Measurements from ENCODE around the gene EVI5.

The EVI5 gene

DNA sequence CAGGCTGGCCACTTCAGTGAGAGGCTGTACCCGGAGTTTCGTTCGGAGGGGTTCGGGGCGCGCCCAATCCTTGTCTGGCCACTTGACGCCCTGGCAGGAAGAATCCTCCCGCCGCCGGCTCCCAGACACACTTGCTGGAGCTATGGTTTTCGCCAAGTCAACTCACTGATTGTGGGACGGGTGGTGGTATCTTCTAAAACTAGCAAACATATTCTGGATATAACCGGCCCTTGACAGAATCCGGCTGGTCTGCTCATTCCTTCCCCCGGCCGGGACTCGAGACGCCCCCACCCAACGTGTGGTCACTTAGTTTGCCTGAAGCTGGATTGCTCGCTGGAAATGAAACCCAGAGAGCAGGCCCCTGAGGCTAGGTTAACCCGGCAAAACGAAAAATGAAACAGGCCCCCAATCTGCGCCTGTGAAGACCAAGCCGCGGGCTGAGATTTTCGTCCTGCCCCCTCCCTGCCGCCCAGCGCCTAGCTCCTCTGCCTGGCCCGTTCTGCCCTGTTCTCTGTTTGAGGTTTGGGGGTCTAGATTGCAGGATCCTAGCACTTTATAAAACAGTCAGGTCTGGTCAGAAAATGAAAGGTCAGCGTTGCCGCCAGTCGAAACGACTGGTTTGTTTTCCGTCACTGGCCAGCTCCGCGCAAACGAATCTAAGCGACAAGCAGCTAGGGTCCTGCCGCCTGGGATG lies 302.8 kb downstream of the EVI5 start:
- no peak for DNase-seq

GRCh38 chr1:92481599-92481925 lies 303.3 kb downstream of the EVI5 start:
- no peak for DNase-seq

GRCh38 chr1:92480813-92481598 lies 303.9 kb downstream of the EVI5 start:
- no peak for DNase-seq

DNA sequence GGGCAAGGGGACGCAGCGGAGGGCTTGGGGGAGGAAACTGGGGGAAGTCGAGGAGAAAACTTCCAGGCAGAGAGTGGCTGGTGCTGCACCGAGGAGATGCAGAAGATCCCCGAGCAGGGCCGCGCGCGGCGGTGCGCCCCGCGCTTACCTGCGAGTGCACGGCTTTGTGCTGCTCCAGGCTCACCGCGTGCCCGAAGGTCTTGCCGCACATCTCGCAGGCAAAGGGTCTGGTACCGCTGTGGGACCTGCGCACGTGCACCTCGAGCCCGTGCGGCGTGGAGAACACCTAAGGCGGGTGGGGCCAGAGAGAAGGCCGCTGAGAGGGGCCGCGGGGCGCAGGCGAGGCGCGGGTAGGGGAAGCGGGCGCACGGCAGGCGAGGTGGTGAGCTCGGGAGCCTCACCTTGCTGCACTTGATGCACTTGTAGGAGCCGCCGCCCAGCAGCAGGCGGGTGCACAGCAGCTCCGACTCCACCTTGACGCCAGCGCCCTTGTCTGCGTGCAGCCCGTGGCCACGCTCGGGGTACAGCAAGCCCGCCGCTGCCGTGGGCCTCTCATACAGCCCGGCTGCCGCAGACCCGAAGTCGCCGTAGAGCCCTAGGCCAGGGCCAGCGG lies 304.6 kb downstream of the EVI5 start:
- DNase-seq, result no peak

- no peak for DNase-seq
Measured at GRCh38 chr1:92479587-92479986, 305.3 kb downstream of the EVI5 start.

DNA sequence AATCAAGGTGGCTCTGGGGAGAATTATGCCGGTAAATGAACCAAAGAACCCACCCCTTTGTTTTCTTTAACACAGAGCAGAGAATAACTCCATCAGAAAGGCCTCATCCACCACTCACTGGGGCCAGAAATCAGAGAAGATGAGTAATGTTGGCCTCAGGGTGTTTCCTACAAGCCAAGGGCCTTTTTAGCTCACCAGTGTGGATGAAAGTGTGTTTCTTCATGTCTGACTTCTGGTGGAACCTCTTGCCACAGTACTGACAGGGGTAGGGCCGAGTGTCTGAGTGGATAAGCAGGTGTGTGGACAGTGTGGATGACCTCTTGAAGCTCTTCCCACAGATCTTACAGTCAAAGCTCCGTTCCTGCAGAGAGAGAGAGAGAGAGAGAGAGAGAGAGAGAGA lies 306.5 kb downstream of the EVI5 start:
- no peak for DNase-seq

DNA sequence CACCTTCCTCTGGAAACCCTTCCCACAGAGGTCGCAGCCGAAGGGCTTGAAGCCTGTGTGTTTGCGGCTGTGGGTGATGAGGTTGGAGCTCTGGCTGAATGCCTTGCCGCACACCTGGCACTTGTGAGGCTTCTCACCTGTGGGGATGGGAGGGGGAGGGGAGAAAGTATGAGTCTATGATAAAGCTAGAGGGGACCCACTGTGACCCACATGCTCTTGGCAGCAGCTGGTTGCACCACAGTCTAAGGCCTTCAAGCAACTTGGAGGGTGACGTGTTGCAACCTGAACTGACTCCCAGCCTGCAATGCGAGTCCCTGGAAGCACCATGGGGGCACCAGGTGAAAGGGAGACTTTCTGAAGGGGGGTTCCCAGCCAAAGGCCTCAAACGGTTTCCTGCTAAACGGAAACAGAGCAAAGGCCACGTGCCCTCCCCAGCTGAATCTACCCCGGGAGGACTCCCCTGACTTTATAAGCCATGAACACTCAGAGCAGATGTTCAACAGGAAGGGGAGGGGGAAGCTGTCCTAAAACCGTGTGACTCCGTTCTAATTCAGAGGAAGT lies 308.8 kb downstream of the EVI5 start:
- DNase-seq, result no peak

GRCh38 chr1:92475029-92475428 lies 309.9 kb downstream of the EVI5 start:
- no peak for DNase-seq

DNA sequence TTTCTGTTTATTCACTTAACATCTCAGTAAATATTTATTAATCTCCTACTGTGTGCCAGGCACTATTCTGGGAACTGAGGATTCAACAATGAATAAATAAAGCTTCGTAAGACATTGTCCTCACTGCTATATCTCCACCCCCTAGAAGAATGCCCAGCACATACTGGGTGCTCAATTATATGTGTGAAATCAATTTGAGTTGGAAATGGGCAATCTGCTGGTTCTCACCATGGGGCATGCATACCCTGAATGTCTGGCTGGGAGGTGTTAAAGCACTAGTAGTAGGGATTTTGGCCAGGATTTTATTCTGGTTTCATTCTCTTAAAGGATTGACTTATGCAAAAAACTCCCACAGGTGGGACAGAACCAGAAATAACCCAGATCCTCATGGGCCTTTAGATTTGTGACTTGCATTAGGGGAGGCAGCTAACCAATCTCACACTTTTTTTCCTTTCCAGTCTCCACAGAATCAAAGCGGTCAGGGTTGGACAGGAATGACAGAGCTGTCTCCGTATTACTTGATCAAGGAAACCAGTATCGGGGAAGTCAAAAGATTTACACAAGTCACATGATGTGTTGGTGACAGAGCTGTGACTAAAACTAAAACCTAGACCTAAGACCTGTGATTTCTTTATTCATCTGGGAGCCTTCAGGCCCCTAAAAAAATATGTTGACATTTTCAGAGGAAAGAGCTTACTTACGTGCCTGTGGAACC lies 311.0 kb downstream of the EVI5 start:
- DNase-seq, result no peak

DNA sequence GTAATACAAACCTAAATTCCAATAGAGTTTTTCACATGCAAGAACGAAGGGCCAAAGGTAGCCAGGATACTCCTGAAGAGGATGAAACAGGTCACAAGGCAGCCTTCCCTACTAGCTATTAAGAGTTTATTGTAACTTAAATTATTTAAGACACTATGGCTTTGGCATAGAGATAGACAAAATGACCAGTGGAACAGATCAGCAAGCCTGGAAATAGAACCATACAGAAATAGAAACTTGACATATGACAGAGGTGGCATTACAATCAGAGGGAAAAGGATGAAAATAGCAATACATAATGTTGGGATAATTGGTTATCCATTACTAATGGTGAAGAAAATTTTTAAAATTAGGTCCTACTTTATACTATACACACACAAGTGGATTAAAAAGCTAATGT lies 314.7 kb downstream of the EVI5 start:
- no peak for DNase-seq

GRCh38 chr1:92466683-92467352 lies 318.1 kb downstream of the EVI5 start:
- DNase-seq, result no peak

DNA sequence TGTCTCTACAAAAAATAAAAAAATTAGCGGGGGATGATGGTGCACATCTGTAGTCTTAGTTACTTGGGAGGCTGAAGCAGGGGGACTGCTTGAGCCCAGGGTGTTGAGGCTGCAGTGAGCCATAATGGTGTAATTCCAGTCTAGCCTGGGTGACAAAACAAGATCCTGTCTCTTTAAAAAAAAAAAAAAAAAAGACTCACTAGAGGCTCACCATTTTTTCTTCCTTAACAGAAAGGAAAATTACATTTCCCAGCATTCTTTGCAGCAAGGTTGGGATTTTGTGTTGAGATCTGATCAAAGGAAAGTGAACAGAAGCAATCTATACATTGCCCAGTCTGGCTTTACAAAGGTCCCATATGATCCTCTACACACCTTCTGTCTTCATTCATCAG lies 319.7 kb downstream of the EVI5 start:
- no peak for DNase-seq

- DNase-seq, result no peak
Measured at GRCh38 chr1:92464588-92465255, 320.2 kb downstream of the EVI5 start.

GRCh38 chr1:92461364-92462097 lies 323.4 kb downstream of the EVI5 start:
- peak in 1 of 2 experiments; percentile 19 for DNase-seq

- no peak for DNase-seq
Measured at GRCh38 chr1:92459871-92460320, 325.0 kb downstream of the EVI5 start.

Measured in SW 1271 (cell line).